ENCODE measurements around the gene PTGES2. TPM values are rescaled to one million over a fixed set of nuclear protein-coding genes. Genes with fewer than 3 reads are reported as not detected.

The PTGES2 gene
- total RNA-seq: 65.2 and 112 TPM in 2 replicates

GRCh38 chr9:128127568-128127989 lies at the start of gene PTGES2:
TSS of gene PTGES2 (minus strand) at chr9:128127729. CDS start at chr9:128127717, 12 bp downstream.

GRCh38 chr9:128159784-128160602 lies 32.5 kb upstream of the PTGES2 start, which contains the start of gene BBLN:
TSS of gene BBLN (plus strand) at chr9:128160265. CDS start at chr9:128160408, 143 bp downstream.

GRCh38 chr9:128149001-128149701 lies 21.6 kb upstream of the PTGES2 start, which contains the start of gene LCN2:
TSS of gene LCN2 (plus strand) at chr9:128149453. CDS start at chr9:128149526, 73 bp downstream.

Other genes starting within 250 kb of the PTGES2 start
- gene ST6GALNAC6, start 228.1 kb downstream of the PTGES2 start, total RNA-seq: 23.0 and 26.3 TPM in 2 replicates
- gene ST6GALNAC4, start 210.7 kb downstream of the PTGES2 start, total RNA-seq: 32.0 and 37.7 TPM in 2 replicates
- 3.8 and 6.0 TPM in 2 replicates for gene PIP5KL1, start 197.0 kb downstream of the PTGES2 start, total RNA-seq
- gene DPM2, start 189.9 kb downstream of the PTGES2 start, total RNA-seq: 12.0 and 13.6 TPM in 2 replicates
- 7.7 and 8.5 TPM in 2 replicates for gene EEIG1, start 146.7 kb downstream of the PTGES2 start, total RNA-seq
- gene NAIF1, start 60.4 kb downstream of the PTGES2 start, total RNA-seq: 9.2 and 10.1 TPM in 2 replicates
- gene SLC25A25, start 59.5 kb downstream of the PTGES2 start, total RNA-seq: 9.4 and 22.2 TPM in 2 replicates
- gene LCN2, start 21.7 kb upstream of the PTGES2 start, total RNA-seq: 20.5 and 154 TPM in 2 replicates
- 65.9 and 79.5 TPM in 2 replicates for gene BBLN, start 32.5 kb upstream of the PTGES2 start, total RNA-seq
- 16.9 and 25.6 TPM in 2 replicates for gene CIZ1, start 63.8 kb upstream of the PTGES2 start, total RNA-seq
- gene DNM1, start 75.7 kb upstream of the PTGES2 start, total RNA-seq: 2.8 and 6.5 TPM in 2 replicates
- gene GOLGA2, start 148.3 kb upstream of the PTGES2 start, total RNA-seq: 41.2 and 42.4 TPM in 2 replicates
- 18.8 and 22.8 TPM in 2 replicates for gene SWI5, start 148.5 kb upstream of the PTGES2 start, total RNA-seq
- gene TRUB2, start 194.7 kb upstream of the PTGES2 start, total RNA-seq: 14.9 and 21.5 TPM in 2 replicates
- 31.1 and 31.6 TPM in 2 replicates for gene COQ4, start 195.1 kb upstream of the PTGES2 start, total RNA-seq
- gene SLC27A4, start 212.8 kb upstream of the PTGES2 start, total RNA-seq: 18.1 and 33.0 TPM in 2 replicates
- 30.5 and 31.3 TPM in 2 replicates for gene URM1, start 243.6 kb upstream of the PTGES2 start, total RNA-seq

Measured in tracheal epithelial cell (primary cell).